Loucy (cell line): ENCODE results near the gene DHX16.

Experiments used
- EZH2phosphoT487 ChIP-seq: fragments of 200-600 bp; IDR thresholded peaks from 2 replicates; pipeline ENCODE4 v1.6.1; 2018; ENCODE audit warnings: antibody characterized with exemption, mild to moderate bottlenecking, moderate library complexity, borderline replicate concordance
- TF ChIP-seq, protein P1 (sequence below): fragments of 200-600 bp; sonication (generic); conservative IDR thresholded peaks from 2 replicates; pipeline ENCODE4 v1.5.1; 2014; ENCODE audit warnings: mild to moderate bottlenecking, antibody characterized with exemption, low read length

DNA sequence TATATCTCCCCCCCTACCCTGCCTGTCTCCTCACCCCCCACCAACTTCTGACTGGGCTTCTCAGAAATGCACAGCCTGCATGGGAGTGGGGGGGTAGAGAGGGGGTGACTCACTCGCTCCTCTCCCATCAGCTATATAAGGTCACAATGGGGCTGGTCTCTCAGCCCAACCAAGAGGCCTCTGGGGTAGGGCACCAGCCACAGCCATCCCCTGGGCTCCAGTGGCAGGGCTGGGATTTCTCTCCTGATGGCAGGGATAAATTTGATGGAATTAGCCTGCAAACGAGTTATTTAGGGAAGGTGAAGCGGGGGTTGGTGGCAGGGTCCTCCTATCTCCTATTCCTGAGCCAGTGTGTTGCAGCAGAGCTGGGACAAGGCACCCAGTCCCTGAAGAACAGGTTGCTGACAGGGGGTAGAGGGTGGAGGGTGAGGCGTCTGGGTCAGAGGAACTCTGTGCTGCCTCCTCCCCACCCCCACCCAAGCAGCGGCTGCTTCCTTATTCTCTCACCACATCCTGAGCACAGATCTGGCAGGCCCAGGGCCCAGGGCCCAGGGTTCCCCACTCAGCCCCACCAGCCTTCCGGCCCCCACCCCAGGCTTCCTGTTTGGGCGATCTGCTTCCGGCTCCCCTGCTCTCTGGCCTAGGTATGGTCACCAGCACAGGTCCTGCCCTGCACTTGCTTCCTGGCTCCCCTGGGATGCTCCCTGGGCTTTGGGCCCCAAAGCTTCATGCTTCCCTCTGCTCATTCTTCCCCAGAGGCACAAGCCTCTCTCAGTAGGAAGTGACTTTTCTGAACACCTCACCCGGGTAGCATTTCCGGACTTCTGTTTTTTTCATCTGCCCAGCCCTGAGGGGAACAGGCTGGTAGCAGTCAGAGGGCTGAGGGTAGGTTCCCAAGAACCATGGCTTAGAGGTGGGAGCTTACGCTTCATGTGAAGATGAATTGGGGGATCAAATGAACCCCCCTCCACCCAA is 9.6 kb upstream of the DHX16 start:
- TF ChIP-seq, protein P1, sequence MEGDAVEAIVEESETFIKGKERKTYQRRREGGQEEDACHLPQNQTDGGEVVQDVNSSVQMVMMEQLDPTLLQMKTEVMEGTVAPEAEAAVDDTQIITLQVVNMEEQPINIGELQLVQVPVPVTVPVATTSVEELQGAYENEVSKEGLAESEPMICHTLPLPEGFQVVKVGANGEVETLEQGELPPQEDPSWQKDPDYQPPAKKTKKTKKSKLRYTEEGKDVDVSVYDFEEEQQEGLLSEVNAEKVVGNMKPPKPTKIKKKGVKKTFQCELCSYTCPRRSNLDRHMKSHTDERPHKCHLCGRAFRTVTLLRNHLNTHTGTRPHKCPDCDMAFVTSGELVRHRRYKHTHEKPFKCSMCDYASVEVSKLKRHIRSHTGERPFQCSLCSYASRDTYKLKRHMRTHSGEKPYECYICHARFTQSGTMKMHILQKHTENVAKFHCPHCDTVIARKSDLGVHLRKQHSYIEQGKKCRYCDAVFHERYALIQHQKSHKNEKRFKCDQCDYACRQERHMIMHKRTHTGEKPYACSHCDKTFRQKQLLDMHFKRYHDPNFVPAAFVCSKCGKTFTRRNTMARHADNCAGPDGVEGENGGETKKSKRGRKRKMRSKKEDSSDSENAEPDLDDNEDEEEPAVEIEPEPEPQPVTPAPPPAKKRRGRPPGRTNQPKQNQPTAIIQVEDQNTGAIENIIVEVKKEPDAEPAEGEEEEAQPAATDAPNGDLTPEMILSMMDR = no peak
- no peak for TF ChIP-seq EZH2phosphoT487
